ENCODE results near the gene DES. TPM values are rescaled to one million over a fixed set of nuclear protein-coding genes. Genes with fewer than 3 reads are reported as not detected.

Gene DES
- total and polyA plus RNA-seq, 2 of the 13 experiments (the other 11 are each of a cell fraction or from before 2014, with no cell fraction given): not detected

DNA sequence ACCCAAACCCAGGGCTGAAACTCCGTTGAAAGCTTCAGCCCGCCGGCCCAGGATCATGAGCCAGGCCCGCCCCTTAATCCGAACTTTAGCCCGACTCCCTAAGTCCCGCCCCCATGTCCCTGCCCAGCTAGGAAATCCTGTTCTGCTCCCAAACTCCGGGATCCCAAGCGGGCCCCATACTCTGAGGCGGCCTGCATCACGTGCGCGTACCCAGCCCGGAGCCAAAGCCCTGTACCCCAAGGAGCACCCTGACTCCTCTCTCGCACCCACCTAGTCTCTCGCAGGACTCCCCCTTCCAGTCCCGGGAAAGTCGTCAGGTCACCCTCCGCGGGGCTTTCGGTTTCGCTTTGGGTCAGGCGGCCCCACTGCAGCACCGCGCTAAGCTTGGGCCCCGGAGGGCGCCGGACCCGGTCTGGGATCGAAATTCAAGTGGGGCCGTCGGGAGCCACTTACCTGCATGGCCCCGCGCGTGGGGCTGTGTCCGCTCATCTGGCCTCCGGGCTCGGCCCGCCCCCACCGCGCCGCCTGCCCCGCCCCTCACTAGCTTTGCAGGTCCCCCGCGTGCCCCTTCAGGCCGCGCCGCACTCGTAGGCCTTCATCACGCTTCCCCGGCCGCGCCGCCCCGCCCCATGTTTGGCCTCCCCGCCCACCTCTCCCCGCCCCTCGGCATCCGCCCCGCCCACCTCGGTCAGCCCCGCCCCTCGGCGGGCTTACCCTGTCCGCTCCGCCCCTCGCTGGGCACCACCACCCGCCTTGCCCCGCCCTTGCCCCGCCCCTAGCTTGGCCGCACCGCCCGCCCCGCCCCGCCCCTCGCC is 30.7 kb upstream of the DES start, which contains the start of gene DNPEP (continued):
- peak; percentile 94 for TF ChIP-seq ZFY (CRISPR knock-in tag; IDR thresholded peaks at IDR 0.05)
- TF ChIP-seq, protein P1, sequence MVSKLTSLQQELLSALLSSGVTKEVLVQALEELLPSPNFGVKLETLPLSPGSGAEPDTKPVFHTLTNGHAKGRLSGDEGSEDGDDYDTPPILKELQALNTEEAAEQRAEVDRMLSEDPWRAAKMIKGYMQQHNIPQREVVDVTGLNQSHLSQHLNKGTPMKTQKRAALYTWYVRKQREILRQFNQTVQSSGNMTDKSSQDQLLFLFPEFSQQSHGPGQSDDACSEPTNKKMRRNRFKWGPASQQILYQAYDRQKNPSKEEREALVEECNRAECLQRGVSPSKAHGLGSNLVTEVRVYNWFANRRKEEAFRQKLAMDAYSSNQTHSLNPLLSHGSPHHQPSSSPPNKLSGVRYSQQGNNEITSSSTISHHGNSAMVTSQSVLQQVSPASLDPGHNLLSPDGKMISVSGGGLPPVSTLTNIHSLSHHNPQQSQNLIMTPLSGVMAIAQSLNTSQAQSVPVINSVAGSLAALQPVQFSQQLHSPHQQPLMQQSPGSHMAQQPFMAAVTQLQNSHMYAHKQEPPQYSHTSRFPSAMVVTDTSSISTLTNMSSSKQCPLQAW (CRISPR knock-in tag; IDR thresholded peaks at IDR 0.05): peak; percentile 57; the same call in 1 of the 2 replicates
- TF ChIP-seq CREM (IDR thresholded peaks at IDR 0.05): peak; percentile 49; the same call in 1 of the 2 replicates
- no peak for TF ChIP-seq CREM (CRISPR knock-in tag; IDR thresholded peaks at IDR 0.05)
- TF ChIP-seq NR2F1 (CRISPR knock-in tag; IDR thresholded peaks at IDR 0.05): peak in 1 of 2 experiments; percentile 6; a peak in 1 of 4 replicates
- peak; percentile 78; the same call in 1 of the 2 replicates for TF ChIP-seq SIN3A (IDR thresholded peaks at IDR 0.05; ENCODE audit: borderline replicate concordance, low read depth, low read length)
- peak; percentile 81; the same call in 1 of the 2 replicates for TF ChIP-seq ZNF768 (CRISPR knock-in tag; IDR thresholded peaks at IDR 0.05)
- TF ChIP-seq, protein P2, sequence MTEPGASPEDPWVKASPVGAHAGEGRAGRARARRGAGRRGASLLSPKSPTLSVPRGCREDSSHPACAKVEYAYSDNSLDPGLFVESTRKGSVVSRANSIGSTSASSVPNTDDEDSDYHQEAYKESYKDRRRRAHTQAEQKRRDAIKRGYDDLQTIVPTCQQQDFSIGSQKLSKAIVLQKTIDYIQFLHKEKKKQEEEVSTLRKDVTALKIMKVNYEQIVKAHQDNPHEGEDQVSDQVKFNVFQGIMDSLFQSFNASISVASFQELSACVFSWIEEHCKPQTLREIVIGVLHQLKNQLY (CRISPR knock-in tag; IDR thresholded peaks at IDR 0.05): no peak; the same call in 1 of the 2 replicates
- peak; percentile 74; the same call in 1 of the 2 replicates for TF ChIP-seq SPEN (CRISPR knock-in tag; IDR thresholded peaks at IDR 0.05; ENCODE audit: low read depth)
- TF ChIP-seq ZNF274 (CRISPR knock-in tag; IDR thresholded peaks at IDR 0.05): no peak; the same call in 1 of the 2 replicates
- TF ChIP-seq KLF11 (CRISPR knock-in tag; IDR thresholded peaks at IDR 0.05): 0 out of 2 replicates have a peak, but pooled peaks have one; percentile 54
- peak; percentile 64 for TF ChIP-seq TBX2 (CRISPR knock-in tag; IDR thresholded peaks at IDR 0.05; ENCODE audit: borderline replicate concordance)
- TF ChIP-seq, protein P3, sequence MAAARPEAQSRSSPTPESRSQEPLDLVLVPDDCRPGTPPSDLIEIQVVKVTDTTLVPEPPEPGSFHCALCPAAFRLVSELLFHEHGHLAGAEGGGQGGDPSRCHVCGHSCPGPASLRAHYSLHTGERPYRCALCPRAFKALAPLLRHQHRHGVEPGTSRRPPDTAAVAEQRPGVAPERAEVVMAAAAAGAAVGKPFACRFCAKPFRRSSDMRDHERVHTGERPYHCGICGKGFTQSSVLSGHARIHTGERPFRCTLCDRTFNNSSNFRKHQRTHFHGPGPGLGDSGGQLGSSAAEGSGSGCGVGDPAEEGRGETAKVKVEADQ (CRISPR knock-in tag; IDR thresholded peaks at IDR 0.05; ENCODE audit: borderline replicate concordance): peak; percentile 90
- TF ChIP-seq, protein P4, sequence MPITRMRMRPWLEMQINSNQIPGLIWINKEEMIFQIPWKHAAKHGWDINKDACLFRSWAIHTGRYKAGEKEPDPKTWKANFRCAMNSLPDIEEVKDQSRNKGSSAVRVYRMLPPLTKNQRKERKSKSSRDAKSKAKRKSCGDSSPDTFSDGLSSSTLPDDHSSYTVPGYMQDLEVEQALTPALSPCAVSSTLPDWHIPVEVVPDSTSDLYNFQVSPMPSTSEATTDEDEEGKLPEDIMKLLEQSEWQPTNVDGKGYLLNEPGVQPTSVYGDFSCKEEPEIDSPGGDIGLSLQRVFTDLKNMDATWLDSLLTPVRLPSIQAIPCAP (CRISPR knock-in tag; IDR thresholded peaks at IDR 0.05; ENCODE audit: low read depth): peak; percentile 99
- TF ChIP-seq GFI1 (CRISPR knock-in tag; IDR thresholded peaks at IDR 0.05; ENCODE audit: borderline replicate concordance): 0 out of 2 replicates have a peak, but pooled peaks have one; percentile 41
- TF ChIP-seq KDM1A (CRISPR knock-in tag; IDR thresholded peaks at IDR 0.05): no peak
- TF ChIP-seq STAG1 (CRISPR knock-in tag; IDR thresholded peaks at IDR 0.05): no peak
- TF ChIP-seq SYNCRIP (IDR thresholded peaks at IDR 0.05; ENCODE audit: insufficient read depth, low read depth, low read length): no peak
- TF ChIP-seq SSRP1 (CRISPR knock-in tag; IDR thresholded peaks at IDR 0.05): peak; percentile 40; the same call in 1 of the 2 replicates
- TF ChIP-seq, protein P5, sequence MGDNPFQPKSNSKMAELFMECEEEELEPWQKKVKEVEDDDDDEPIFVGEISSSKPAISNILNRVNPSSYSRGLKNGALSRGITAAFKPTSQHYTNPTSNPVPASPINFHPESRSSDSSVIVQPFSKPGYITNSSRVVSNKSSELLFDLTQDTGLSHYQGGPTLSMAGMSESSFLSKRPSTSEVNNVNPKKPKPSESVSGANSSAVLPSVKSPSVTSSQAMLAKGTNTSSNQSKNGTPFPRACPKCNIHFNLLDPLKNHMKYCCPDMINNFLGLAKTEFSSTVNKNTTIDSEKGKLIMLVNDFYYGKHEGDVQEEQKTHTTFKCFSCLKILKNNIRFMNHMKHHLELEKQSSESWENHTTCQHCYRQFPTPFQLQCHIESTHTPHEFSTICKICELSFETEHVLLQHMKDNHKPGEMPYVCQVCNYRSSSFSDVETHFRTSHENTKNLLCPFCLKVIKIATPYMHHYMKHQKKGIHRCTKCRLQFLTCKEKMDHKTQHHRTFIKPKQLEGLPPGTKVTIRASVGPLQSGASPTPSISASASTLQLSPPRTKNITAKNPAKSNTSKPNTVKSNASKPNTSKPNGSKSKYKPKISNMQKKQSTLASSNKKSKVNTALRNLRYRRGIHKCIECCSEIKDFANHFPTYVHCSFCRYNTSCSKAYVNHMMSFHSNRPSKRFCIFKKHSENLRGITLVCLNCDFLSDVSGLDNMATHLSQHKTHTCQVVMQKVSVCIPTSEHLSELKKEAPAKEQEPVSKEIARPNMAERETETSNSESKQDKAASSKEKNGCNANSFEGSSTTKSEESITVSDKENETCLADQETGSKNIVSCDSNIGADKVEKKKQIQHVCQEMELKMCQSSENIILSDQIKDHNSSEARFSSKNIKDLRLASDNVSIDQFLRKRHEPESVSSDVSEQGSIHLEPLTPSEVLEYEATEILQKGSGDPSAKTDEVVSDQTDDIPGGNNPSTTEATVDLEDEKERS (CRISPR knock-in tag; IDR thresholded peaks at IDR 0.05): 0 out of 2 replicates have a peak, but pooled peaks have one; percentile 56

Measured in HepG2 (cell line).